GM20000 (cell line): ENCODE data around the gene CHCHD1.

ENCODE experiments used
- DNase-seq: peaks from one replicate; pipeline ENCODE4 v3.0.0; 2012; ENCODE audit warnings: low spot score
- TF ChIP-seq, protein P1 (sequence below): IDR thresholded peaks from 2 replicates; pipeline ENCODE4 v1.5.1; 2012; ENCODE audit warnings: mild to moderate bottlenecking, control low read depth; ENCODE audit errors: extremely low read depth, missing control alignments

Gene CHCHD1

GRCh38 chr10:73771722-73772280 is 10.0 kb upstream of the CHCHD1 start:
- TF ChIP-seq, protein P1, sequence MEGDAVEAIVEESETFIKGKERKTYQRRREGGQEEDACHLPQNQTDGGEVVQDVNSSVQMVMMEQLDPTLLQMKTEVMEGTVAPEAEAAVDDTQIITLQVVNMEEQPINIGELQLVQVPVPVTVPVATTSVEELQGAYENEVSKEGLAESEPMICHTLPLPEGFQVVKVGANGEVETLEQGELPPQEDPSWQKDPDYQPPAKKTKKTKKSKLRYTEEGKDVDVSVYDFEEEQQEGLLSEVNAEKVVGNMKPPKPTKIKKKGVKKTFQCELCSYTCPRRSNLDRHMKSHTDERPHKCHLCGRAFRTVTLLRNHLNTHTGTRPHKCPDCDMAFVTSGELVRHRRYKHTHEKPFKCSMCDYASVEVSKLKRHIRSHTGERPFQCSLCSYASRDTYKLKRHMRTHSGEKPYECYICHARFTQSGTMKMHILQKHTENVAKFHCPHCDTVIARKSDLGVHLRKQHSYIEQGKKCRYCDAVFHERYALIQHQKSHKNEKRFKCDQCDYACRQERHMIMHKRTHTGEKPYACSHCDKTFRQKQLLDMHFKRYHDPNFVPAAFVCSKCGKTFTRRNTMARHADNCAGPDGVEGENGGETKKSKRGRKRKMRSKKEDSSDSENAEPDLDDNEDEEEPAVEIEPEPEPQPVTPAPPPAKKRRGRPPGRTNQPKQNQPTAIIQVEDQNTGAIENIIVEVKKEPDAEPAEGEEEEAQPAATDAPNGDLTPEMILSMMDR: no peak
- peak; percentile 88 for DNase-seq

DNA sequence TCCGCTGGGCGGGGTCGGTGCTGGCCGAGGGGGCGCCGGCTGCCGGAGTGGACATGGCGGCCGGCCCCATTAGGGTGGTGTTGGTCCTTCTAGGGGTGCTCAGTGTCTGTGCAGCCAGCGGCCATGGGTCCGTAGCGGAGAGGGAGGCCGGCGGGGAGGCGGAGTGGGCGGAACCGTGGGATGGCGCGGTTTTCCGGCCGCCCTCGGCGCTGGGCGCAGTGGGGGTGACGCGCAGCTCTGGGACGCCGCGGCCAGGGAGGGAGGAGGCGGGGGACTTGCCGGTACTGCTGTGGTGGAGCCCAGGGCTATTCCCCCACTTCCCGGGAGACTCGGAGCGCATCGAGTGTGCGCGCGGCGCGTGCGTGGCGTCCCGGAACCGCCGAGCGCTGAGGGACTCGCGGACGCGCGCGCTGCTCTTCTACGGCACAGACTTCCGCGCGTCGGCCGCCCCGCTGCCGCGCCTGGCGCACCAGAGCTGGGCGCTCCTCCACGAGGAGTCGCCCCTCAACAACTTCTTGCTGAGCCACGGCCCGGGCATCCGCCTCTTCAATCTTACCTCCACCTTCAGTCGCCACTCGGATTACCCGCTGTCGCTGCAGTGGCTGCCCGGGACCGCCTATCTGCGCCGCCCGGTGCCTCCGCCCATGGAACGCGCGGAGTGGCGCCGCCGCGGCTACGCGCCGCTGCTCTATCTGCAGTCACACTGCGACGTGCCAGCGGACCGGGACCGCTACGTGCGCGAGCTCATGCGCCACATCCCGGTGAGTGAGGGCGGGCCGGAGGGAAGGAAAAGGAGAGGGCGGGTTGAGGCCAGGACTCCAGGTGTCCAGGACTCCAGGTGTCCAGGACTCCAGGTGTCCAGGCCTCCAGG is 9.3 kb upstream of the CHCHD1 start:
- TF ChIP-seq, protein P1: no peak
- peak; percentile 89 for DNase-seq

- TF ChIP-seq, protein P1: no peak
- DNase-seq: peak; percentile 28
These were observed 8.5 kb upstream of the CHCHD1 start for GRCh38 chr10:73773152-73773879.

- TF ChIP-seq, protein P1: no peak
- DNase-seq: peak; percentile 40
These were observed 7.2 kb upstream of the CHCHD1 start for GRCh38 chr10:73774637-73775036.

- TF ChIP-seq, protein P1: no peak
- no peak for DNase-seq
These were observed 2.8 kb upstream of the CHCHD1 start for GRCh38 chr10:73779018-73779417.

GRCh38 chr10:73779539-73780197 is 2.2 kb upstream of the CHCHD1 start:
- no peak for DNase-seq
- TF ChIP-seq, protein P1: no peak
